HCT116 (cell line): ENCODE data around the gene ITIH3. TPM values are rescaled to one million over a fixed set of nuclear protein-coding genes. Genes with fewer than 3 reads are reported as not detected.

Experiments used
- ATAC-seq: fragments of 200-7000 bp; cut with Tn5 transposase; 2 replicates; pipeline ENCODE4 v1.9.1; 2020; ENCODE audit warnings: mild to moderate bottlenecking, moderate library complexity
- BruUV-seq: library from RNA; stranded (reverse); fragments of 400-500 nt; replicated peaks from 2 replicates; lab custom pipeline; 2021; lab: Mats Ljungman, UMichigan
- CTCF ChIA-PET: fragments of 300-600 bp; sonication (Branson Sonifier 250); formaldehyde crosslinking; loops from one replicate; lab custom pipeline; 2021; ENCODE audit warnings: antibody characterized with exemption; lab: Charles Lee
- POLR2A ChIA-PET: fragments of 300-600, 350-600 bp; sonication (Branson Sonifier 250); formaldehyde crosslinking; loops from one replicate; lab custom pipeline; 2021; ENCODE audit warnings: antibody characterized with exemption; lab: Charles Lee
- RAD21 ChIA-PET, 2 experiments: fragments of 300-600 bp; sonication (Branson Sonifier 250); formaldehyde crosslinking; loops; one replicate each; lab custom pipeline; 2023; ENCODE audit warnings: low total read pairs in 2 of 2; ENCODE audit not compliant: uncharacterized antibody in 2 of 2, unreplicated experiment in 2 of 2, low non-redundant PET in 1 of 2; lab: Charles Lee
- DNase-seq: peaks from one replicate; pipeline ENCODE4 v3.0.0-alpha.2; 2010; ENCODE audit warnings: low read depth, low spot score
- H2AFZ ChIP-seq: fragments of 200-600 bp; shearing (Covaris generic), sonication (generic); 2 replicates; pipeline ENCODE4 v1.6.1; 2017; ENCODE audit warnings: low read depth, mixed run types, mixed read lengths, antibody characterized with exemption, low read length; ENCODE audit not compliant: poor library complexity, severe bottlenecking
- H3K27ac ChIP-seq: 2 replicates; pipeline ENCODE4 v1.5.1; 2012; ENCODE audit warnings: low read depth, low read length
- H3K27me3 ChIP-seq: fragments of 200-600 bp; sonication (generic); 2 replicates; pipeline ENCODE4 v1.6.1; 2016; ENCODE audit warnings: mixed run types, low read length, mixed read lengths; ENCODE audit not compliant: insufficient read depth
- H3K36me3 ChIP-seq, 2 experiments: fragments of 200-500 bp in 1 of 2; fragments of 200-600 bp in 1 of 2; sonication (Bioruptor generic) in 1 of 2; sonication (generic) in 1 of 2; 2 replicates each; pipeline versions ENCODE4 v1.5.1 to v1.6.1; 2014 to 2016; ENCODE audit warnings: low read length in 2 of 2, inconsistent platforms in 1 of 2, mixed read lengths in 1 of 2, mixed run types in 1 of 2; ENCODE audit not compliant: insufficient read depth in 2 of 2, control insufficient read depth in 1 of 2
- H3K4me1 ChIP-seq, 2 experiments: fragments of 200-600 bp in 1 of 2; sonication (generic) in 1 of 2; 2 replicates each; pipeline versions ENCODE4 v1.5.1 to v1.6.1; 2012 to 2017; ENCODE audit warnings: low read length in 2 of 2, inconsistent platforms in 1 of 2, mild to moderate bottlenecking in 1 of 2, mixed read lengths in 1 of 2, mixed run types in 1 of 2, moderate library complexity in 1 of 2; ENCODE audit not compliant: insufficient read depth in 2 of 2, control insufficient read depth in 1 of 2
- H3K4me2 ChIP-seq: fragments of 200-600 bp; sonication (generic); 2 replicates; pipeline ENCODE4 v1.6.1; 2017; ENCODE audit warnings: mixed run types, low read length, mixed read lengths
- H3K4me3 ChIP-seq, 2 experiments: fragments of 200-600 bp in 1 of 2; sonication (generic) in 1 of 2; replicated peaks in 1 of 2; 2 replicates each; pipeline ENCODE4 v1.5.1; 2011 to 2016; ENCODE audit warnings: low read length in 2 of 2, control low read depth in 1 of 2, low read depth in 1 of 2, mild to moderate bottlenecking in 1 of 2, mixed read lengths in 1 of 2, mixed run types in 1 of 2
- H3K79me2 ChIP-seq: fragments of 200-600 bp; sonication (generic); 2 replicates; pipeline ENCODE4 v1.6.1; 2017; ENCODE audit warnings: mild to moderate bottlenecking, mixed run types, low read length, moderate library complexity, mixed read lengths; ENCODE audit not compliant: insufficient read depth
- H3K9ac ChIP-seq: fragments of 200-600 bp; sonication (generic); 2 replicates; pipeline ENCODE4 v1.6.1; 2016; ENCODE audit warnings: low read length, mixed read lengths
- H3K9me2 ChIP-seq: fragments of 200-600 bp; sonication (generic), shearing (Covaris generic); 2 replicates; pipeline ENCODE4 v1.6.1; 2017; ENCODE audit warnings: mixed run types, mild to moderate bottlenecking, moderate library complexity; ENCODE audit not compliant: insufficient read depth
- H3K9me3 ChIP-seq, 2 experiments: fragments of 200-500 bp in 1 of 2; fragments of 200-600 bp in 1 of 2; sonication (Bioruptor generic) in 1 of 2; sonication (generic) in 1 of 2; 2 replicates each; pipeline ENCODE4 v1.6.1; 2014 to 2017; ENCODE audit warnings: low read length in 2 of 2, mixed read lengths in 2 of 2, inconsistent platforms in 1 of 2, low read depth in 1 of 2, mild to moderate bottlenecking in 1 of 2, mixed run types in 1 of 2, moderate library complexity in 1 of 2; ENCODE audit not compliant: control insufficient read depth in 1 of 2, insufficient read depth in 1 of 2
- H4K20me1 ChIP-seq: fragments of 200-600 bp; sonication (generic), shearing (Covaris generic); 2 replicates; pipeline ENCODE4 v1.6.1; 2017; ENCODE audit warnings: mixed run types, mild to moderate bottlenecking, moderate library complexity; ENCODE audit not compliant: insufficient read depth
- CEBPB ChIP-seq: IDR thresholded peaks from 2 replicates; pipeline ENCODE4 v1.6.1; 2012; ENCODE audit warnings: low read depth
- ELF1 ChIP-seq: IDR thresholded peaks from 2 replicates; pipeline ENCODE4 v1.6.1; 2012; ENCODE audit warnings: low read depth, borderline replicate concordance
- EZH2 ChIP-seq: fragments of 200-600 bp; sonication (generic); IDR thresholded peaks from 2 replicates; pipeline ENCODE4 v1.6.1; 2017; ENCODE audit warnings: antibody characterized with exemption, mixed run types
- EZH2phosphoT487 ChIP-seq: fragments of 200-600 bp; IDR thresholded peaks from 2 replicates; pipeline ENCODE4 v1.6.1; 2018; ENCODE audit warnings: antibody characterized with exemption, borderline replicate concordance
- FOSL1 ChIP-seq: IDR thresholded peaks from 2 replicates; pipeline ENCODE4 v1.6.1; 2012; ENCODE audit warnings: low read depth
- POLR2AphosphoS5 ChIP-seq: IDR thresholded peaks from 2 replicates; pipeline ENCODE4 v1.6.1; 2011; ENCODE audit warnings: mild to moderate bottlenecking, low read depth, low read length, moderate library complexity
- SIN3A ChIP-seq: IDR thresholded peaks from 2 replicates; pipeline ENCODE4 v1.6.1; 2012; ENCODE audit warnings: low read depth
- SP1 ChIP-seq: IDR thresholded peaks from 2 replicates; pipeline ENCODE4 v1.6.1; 2012; ENCODE audit warnings: low read depth
- SRF ChIP-seq: IDR thresholded peaks from 2 replicates; pipeline ENCODE4 v1.6.1; 2012; ENCODE audit warnings: low read depth
- ZNF274 ChIP-seq: fragments of 200-500 bp; sonication (Bioruptor generic); IDR thresholded peaks from 2 replicates; pipeline ENCODE4 v1.6.1; 2014; ENCODE audit warnings: mild to moderate bottlenecking, low read depth, low read length, inconsistent platforms
- intact Hi-C: fragments of 100-400 bp; cut with micrococcal nuclease; formaldehyde crosslinking; loops from 2 replicates; pipeline ENCODE4 v1.10.0; 2022
- total RNA-seq: library from RNA; stranded (reverse); gene quantifications from one replicate; pipeline ENCODE4 v1.2.1, GENCODE V29; 2021; ENCODE audit not compliant: unreplicated experiment
- TF ChIP-seq, protein P1 (sequence below): IDR thresholded peaks from 2 replicates; pipeline ENCODE4 v1.6.1; 2012; ENCODE audit warnings: low read depth
- TF ChIP-seq, protein P2 (sequence below): IDR thresholded peaks from 2 replicates; pipeline ENCODE4 v1.6.1; 2011; ENCODE audit warnings: mild to moderate bottlenecking, low read length, moderate library complexity; ENCODE audit not compliant: insufficient replicate concordance; ENCODE audit errors: extremely low read depth
- TF ChIP-seq, protein P3 (sequence below): IDR thresholded peaks from 2 replicates; pipeline ENCODE4 v1.6.1; 2012

ITIH3 gene
- total RNA-seq, 1 experiment from 2014 or later = 0.44 TPM

DNA sequence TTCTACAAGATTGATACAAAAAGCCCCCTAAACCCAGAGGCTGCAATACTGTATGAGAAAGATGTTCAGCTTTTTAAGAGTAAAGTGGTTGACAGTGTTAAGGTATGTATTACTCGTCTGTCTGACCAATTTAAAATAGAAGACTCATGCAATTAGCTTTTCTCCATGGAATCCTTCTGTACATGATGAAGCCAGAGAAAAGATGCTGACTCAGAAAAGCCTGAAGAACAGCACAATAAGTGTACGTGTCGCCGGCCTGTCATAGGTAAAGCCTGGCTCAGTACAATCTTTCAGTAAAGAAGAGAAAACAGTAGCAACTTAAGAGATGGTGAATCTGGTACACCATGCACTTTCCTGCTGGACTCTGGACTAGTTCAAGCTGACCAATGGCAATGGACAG is 40.2 kb upstream of the ITIH3 start (continued):
- TF ChIP-seq, protein P1, sequence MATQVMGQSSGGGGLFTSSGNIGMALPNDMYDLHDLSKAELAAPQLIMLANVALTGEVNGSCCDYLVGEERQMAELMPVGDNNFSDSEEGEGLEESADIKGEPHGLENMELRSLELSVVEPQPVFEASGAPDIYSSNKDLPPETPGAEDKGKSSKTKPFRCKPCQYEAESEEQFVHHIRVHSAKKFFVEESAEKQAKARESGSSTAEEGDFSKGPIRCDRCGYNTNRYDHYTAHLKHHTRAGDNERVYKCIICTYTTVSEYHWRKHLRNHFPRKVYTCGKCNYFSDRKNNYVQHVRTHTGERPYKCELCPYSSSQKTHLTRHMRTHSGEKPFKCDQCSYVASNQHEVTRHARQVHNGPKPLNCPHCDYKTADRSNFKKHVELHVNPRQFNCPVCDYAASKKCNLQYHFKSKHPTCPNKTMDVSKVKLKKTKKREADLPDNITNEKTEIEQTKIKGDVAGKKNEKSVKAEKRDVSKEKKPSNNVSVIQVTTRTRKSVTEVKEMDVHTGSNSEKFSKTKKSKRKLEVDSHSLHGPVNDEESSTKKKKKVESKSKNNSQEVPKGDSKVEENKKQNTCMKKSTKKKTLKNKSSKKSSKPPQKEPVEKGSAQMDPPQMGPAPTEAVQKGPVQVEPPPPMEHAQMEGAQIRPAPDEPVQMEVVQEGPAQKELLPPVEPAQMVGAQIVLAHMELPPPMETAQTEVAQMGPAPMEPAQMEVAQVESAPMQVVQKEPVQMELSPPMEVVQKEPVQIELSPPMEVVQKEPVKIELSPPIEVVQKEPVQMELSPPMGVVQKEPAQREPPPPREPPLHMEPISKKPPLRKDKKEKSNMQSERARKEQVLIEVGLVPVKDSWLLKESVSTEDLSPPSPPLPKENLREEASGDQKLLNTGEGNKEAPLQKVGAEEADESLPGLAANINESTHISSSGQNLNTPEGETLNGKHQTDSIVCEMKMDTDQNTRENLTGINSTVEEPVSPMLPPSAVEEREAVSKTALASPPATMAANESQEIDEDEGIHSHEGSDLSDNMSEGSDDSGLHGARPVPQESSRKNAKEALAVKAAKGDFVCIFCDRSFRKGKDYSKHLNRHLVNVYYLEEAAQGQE = no peak
- TF ChIP-seq POLR2AphosphoS5 (no peak), ELF1 (no peak)

GRCh38 chr3:52756141-52756540 is 38.5 kb upstream of the ITIH3 start:
- no peak for ATAC-seq
- no peak overlapping the region for H3K27ac ChIP-seq
- H3K4me3 ChIP-seq = no peak overlapping the region
- H3K79me2 ChIP-seq = no peaks in the 10 kb centered on the region
- H4K20me1 ChIP-seq = no peaks in the 10 kb centered on the region; the same call in 1 of the 2 replicates
- peaks cover 17 to 31% of the 10 kb centered on the region in 2 experiments; a peak in 3 of 4 replicates for H3K36me3 ChIP-seq
- H3K9me3 ChIP-seq = no peaks in the 10 kb centered on the region
- no peak for DNase-seq
- CTCF ChIA-PET = no interaction called here
- no TSS peak for BruUV-seq
- no peaks in the 10 kb centered on the region for H3K9me2 ChIP-seq
- POLR2A ChIA-PET = no interaction called here
- no peak overlapping the region for H2AFZ ChIP-seq
- intact Hi-C loops = no loop called here
- TF ChIP-seq, protein P2, sequence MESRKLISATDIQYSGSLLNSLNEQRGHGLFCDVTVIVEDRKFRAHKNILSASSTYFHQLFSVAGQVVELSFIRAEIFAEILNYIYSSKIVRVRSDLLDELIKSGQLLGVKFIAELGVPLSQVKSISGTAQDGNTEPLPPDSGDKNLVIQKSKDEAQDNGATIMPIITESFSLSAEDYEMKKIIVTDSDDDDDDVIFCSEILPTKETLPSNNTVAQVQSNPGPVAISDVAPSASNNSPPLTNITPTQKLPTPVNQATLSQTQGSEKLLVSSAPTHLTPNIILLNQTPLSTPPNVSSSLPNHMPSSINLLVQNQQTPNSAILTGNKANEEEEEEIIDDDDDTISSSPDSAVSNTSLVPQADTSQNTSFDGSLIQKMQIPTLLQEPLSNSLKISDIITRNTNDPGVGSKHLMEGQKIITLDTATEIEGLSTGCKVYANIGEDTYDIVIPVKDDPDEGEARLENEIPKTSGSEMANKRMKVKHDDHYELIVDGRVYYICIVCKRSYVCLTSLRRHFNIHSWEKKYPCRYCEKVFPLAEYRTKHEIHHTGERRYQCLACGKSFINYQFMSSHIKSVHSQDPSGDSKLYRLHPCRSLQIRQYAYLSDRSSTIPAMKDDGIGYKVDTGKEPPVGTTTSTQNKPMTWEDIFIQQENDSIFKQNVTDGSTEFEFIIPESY = no peak
- TF ChIP-seq ZNF274 (no peak), FOSL1 (no peak), SRF (no peak), EZH2 (no peak), CEBPB (no peak), SP1 (no peak), EZH2phosphoT487 (no peak), SIN3A (no peak)
- TF ChIP-seq, protein P3, sequence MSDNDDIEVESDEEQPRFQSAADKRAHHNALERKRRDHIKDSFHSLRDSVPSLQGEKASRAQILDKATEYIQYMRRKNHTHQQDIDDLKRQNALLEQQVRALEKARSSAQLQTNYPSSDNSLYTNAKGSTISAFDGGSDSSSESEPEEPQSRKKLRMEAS = no peak
- H3K4me2 ChIP-seq = no peak overlapping the region
- H3K4me1 ChIP-seq = no peaks in the 10 kb centered on the region
- H3K9ac ChIP-seq = no peak overlapping the region
- no peaks in the 10 kb centered on the region for H3K27me3 ChIP-seq
- RAD21 ChIA-PET = no interaction called here
